Sciatic nerve (tissue), 2 donors: ENCODE measurements around the gene TP53INP2. TPM values are rescaled to one million over a fixed set of nuclear protein-coding genes. Genes with fewer than 3 reads are reported as not detected.

Source experiments
- ATAC-seq: fragments of 200-7000 bp; cut with Tn5 transposase; one replicate; pipeline ENCODE4 v1.9.1; 2020; ENCODE audit warnings: mild to moderate bottlenecking, moderate library complexity
- DNase-seq: peaks from one replicate; pipeline ENCODE4 v3.0.0-alpha.2; 2020; ENCODE audit warnings: low spot score
- intact Hi-C: fragments of 100-400 bp; cut with DNase I; formaldehyde crosslinking; loops from one replicate; pipeline ENCODE4 v1.14.2; 2022
- total RNA-seq: library from RNA; stranded (reverse); fragmentation: NEBNext Ultra II Directional; extraction: Animal tissue kit (Norgen Biotek cat#: 25700); gene quantifications from one replicate; pipeline ENCODE4 v1.2.1, GENCODE V29; 2021
- donor health status: DM: no; HTN: no; CAD: no.
- donor health status: DM: no; HTN: no; CAD: no.

The TP53INP2 gene
- total RNA-seq, 1 donor from 2014 or later = 36.9 TPM

DNA sequence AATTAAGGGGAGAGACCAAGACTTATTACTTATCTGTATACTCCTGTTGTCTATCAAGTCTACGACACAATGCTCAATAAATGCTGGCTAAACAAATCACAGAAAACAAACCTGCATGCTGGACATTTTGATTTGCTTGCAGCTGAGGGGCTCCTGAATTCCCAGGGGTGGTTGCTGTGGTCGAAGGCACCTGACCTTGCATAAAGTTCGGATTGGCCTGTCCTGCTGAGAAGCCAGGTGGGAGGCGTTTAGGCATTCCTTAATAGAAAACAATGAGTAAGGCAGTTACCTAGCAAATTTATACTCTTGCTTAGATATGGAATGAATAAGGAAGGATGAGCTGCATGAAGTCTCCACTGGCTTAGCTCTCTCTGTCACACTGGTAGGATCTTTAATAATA, 50.5 kb downstream of the TP53INP2 start:
- DNase-seq (no peak), ATAC-seq (no peak)
- intact Hi-C loops = no loop called here

DNA sequence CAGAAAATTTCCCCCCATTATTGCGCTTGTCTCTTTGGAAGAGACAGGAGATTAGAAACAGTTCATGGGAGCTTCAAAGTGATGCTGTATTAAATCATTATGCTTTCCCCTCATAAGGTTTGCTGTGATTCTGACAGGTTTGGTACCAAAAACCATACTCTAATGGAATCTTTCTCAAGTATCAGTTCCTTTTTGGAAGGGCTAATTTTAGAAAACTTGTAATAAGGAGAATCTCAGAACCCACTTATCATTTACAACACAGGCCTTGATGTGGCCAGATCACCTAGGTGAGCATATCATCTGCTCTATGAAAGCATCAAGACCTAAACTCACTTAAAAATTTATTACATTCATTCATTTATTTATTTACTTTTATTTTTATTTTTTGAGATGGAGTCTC, 51.2 kb downstream of the TP53INP2 start:
- intact Hi-C loops = no loop called here
- no peak for DNase-seq
- no peak for ATAC-seq

DNA sequence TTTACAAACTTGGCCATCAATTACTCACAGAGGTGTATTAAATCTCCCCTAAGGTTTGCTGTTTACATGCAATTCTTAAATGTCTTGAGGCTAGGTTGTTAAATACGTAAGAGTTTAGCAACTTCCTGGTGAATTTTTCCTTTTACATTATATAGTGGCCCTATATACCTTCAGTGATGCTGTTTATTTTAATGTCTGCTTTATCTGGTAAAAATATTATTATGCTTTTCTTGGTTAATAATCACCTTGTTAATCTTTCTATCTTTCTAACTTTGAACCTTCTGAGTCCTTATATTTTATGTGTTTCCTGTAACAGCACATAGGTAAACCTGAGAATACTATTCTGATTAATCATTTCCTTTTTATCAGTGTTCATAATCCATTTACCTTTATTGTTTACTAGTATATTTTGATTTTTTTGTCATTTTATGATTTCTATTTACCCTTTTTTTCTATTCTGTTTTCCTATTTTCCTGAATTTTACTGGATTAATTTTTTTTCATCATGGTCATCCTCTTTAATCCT, 57.9 kb downstream of the TP53INP2 start:
- no peak for DNase-seq
- ATAC-seq = no peak
- intact Hi-C loops = no loop called here

Other genes with a start within 250 kb of the TP53INP2 start
- 247 TPM for gene DYNLRB1, start 187.9 kb upstream of the TP53INP2 start, total RNA-seq
- 72.1 TPM for gene MAP1LC3A, start 145.6 kb upstream of the TP53INP2 start, total RNA-seq
- 28.2 TPM for gene PIGU, start 27.3 kb upstream of the TP53INP2 start, total RNA-seq
- gene NCOA6, start 121.3 kb downstream of the TP53INP2 start, total RNA-seq = 30.2 TPM
- 27.0 TPM for gene GGT7, start 168.5 kb downstream of the TP53INP2 start, total RNA-seq
- 103 TPM for gene ACSS2, start 172.3 kb downstream of the TP53INP2 start, total RNA-seq